GM21723 (cell line): ENCODE measurements around the gene MIB1.
A peak's percentile ranks its signal among the peaks of the same experiment; 100 is the strongest.

ENCODE experiments used
- ATAC-seq: cut with Tn5 transposase; IDR thresholded peaks from one replicate; pipeline ENCODE4 v1.9.1; 2021; ENCODE audit warnings: mild to moderate bottlenecking, moderate library complexity; ENCODE audit not compliant: unreplicated experiment

MIB1 gene

DNA sequence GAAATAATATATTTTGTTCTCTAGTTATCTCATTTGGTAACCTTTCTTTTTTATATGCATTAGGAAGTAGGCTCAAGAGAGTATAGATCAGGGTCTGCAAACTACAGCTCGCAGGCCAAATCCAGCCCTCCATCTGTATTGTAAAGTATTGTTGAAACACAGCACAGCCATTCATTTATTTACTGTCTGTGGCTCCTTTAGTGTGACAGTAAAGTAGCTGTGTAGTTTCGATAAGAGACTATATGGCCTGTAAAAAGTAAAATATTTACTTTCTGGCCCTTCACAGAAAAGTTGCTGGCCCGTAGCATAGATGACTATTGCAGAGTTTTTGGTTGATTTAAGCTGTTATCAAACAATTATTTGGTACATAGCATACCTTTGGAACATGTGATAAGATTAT lies 67.6 kb downstream of the MIB1 start:
- ATAC-seq: no peak

DNA sequence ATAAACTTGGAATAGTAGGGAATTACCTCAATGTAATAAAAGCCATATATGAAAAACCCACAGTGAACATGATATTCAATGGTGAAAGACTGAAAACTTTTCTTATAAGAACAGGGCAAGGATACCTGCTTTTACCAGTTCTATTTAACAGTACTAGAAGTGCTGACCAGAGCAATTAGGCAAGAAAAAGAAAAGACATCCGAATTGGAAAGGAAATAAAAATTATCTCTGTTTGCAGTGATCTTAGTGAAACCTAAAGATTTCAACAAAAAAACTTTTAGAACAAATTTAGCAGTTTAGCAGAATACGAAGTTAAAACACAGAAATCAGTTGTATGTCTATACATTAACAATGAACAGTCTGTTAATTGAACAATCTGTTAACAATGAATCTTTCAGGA lies 69.1 kb downstream of the MIB1 start:
- no peak for ATAC-seq

DNA sequence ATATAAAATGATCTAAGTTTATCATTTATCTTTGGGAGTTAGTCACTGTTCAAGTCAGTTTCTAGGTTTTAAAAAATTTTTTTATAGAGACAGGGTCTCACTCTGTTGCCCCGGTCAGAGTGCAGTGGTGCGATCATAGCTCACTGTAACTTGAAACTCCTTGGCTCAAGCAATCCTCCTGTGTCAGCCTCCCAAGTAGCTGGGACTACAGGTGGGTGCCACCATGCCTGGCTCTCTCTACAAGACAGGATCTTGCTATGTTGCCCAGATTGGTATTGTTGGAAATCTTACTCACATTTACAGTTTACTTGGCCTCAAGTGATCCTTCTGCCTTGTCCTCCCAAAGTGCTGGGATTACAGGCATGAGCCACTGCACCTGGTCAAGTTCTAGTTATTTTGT lies 74.5 kb downstream of the MIB1 start:
- no peak for ATAC-seq

DNA sequence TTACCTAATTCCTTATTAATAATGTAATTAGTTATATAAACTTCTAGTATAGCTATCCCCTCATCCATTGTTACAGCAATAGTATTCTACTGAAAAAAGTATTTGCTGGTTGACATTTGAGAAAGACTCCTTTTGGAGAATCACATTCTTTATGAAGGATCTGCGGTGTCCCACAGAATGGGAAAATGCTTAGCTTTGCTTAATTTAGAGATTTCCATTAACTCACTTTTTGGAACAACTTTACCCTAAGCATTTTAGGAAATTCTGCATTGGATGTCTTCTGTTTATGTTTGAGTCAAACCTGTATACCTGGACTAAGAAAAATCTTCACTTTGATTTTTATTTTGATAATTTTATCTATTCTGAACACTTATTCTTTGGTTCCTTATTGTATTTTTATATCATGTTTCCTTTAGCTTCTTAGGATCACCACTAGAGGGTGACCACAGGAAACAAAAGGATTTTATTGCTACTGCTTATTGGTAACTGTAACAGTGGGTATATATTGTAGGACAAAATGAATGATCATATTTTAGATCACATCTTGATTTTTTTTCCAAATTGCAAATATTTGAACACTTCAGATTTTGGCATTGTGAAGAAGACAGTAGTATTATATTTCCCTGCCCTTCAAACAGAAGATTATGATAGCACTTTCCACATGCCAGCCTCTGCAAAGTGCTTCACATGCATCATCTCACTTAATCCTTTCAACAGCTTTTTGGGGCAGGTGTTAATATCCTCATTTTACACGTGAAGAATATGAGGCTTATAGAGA lies 79.6 kb downstream of the MIB1 start:
- no peak for ATAC-seq

DNA sequence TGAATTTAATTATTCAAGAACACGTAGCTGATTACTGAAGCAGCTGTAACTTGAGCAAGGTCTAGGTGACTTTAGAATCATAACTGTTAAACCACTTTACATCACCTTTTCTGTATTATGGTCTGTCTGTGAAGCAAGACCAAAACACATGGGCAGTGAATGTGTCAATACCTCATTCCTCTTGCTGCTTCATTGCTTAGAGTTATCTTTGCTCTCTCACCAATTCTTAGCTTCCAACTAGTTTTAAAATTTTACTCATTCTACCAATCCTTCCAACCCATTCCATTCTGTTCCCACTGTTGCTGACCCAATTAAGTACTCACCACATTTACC lies 80.2 kb downstream of the MIB1 start:
- ATAC-seq: no peak

DNA sequence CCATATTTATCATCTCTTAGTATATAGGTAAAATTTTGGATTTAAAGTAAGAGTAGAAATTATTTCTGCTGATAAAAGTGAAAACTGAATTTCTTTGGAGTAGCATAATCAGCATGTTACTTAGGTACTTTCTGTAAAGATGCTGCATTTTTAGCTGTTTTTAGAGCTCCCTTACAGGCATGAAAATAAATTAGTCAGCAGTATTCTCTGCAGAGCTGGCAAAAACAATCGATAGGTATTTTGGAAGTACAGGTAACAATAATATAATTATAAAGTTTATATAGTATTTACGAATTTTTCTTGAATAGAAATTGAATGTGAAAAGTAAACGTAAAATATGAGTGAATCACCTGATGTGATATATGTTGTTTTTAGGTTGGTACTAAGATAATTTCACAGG lies 83.3 kb downstream of the MIB1 start:
- ATAC-seq: no peak

DNA sequence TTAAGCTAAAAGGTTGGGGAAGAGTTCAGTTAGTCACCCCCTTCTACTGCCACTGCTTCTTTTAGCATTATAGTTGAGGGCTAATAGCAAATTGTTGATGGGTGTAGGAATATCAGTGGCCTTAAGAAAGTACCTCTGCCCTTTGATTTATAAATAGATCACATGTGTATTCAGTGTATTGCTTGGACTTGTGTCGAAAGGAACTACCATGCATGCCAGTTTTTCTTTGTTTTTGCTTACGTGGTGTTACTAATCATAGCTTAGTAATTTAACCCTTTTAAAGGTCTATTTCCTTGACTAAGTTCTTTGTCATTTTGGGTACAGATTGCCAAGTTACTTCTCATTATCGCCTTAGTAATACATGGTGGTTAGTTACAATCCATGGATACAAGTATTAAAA lies 85.6 kb downstream of the MIB1 start:
- ATAC-seq: no peak

DNA sequence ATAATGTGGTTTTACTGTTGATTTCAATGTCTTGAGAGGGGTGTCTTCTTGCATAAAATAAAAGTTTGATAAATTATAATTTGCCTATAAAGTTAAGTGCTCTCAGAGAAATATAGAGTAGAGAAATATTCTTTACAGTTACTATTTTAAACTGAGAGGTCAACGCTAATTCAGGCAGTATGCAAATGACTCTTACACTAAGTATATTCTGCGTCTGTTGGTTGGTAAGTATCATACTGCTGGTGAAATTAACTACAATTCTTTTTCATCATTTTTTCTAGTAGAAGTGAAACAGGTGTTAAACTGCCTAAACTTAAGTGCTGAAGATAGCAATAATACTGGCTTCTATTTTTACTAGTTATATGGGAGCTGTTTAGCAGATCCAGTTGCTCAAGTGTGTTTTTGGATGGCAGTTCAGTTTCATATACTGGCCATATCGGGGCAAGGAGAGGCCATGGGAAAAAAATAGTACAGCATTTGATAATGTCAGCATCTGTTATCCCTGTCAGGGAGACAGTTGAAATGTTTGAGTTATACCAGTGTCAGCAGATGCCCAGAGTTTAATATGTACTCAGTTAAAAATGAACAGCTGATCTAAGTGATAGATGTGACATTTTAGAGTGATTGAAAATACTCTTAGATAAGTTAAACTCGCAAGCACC lies 86.2 kb downstream of the MIB1 start:
- ATAC-seq: peak; percentile 70

DNA sequence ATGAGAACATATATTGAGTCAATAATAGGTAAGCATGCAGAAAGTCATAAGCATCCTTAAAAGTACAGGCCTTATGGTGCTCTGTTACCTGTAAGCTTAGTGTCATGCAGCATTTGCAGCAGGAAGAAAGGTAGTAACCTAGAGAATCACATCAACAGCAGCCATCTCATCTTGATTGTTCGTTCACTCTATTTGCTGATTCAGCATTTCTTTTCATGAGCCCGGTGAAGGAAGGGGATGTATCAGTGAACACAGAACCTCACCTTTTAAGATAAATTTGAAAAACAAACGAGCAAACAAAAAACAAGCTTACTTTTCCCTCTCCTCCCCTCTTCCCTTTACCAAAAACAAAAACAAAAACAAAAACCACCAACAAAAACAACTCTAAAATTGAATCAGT lies 89.9 kb downstream of the MIB1 start:
- ATAC-seq: no peak

DNA sequence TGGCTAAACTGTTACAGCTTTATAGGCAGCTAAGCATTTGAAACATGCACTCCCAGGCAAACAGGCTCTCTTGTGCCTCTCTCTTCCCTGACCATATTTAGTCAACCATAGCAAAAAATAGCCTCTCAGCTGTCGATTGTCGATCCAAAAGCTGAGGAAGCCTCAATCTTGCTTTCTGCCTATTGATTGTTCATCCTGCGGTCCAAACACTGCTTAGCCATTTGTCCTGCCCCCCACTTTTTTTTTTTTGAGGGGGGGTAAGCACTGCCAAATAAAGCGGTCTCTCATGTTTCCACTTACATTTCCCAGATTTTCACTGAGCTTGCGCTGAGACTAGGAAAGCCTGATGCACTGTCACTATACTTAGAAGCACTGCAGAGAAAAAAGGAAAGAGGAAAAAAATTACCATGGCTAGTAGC lies 90.8 kb downstream of the MIB1 start:
- no peak for ATAC-seq

DNA sequence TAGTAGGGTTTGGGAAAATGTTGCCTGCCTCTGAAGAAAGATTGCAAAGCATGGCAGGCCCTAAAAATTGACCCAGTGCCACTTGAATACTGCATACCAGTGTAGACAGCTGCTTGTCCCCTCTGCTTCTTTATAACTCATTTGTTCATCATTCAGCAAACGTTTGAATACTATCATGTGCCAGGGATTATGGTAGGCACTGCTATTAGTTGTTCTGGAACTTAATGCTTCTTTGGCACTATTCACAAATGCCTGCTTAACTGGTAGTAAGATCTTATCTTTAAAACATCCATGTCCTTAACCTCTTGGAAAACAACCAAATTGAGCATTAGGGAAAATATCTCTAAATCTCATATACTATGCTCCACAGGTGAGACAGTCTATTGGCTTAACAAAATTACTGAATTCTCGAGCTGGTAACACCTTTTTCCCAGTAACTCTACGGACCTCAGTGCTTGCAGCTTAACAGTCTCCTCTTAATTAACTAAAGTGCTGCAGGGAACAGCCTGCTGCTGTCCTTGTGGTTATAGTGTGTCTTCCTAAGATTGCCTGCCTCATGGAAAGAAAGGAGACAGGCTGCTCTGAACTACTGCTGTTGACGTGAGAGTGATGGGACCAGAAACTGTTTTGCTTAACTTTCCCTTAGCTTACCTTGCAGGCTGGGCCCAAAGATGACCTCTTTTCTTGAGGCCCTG lies 93.2 kb downstream of the MIB1 start:
- no peak for ATAC-seq

DNA sequence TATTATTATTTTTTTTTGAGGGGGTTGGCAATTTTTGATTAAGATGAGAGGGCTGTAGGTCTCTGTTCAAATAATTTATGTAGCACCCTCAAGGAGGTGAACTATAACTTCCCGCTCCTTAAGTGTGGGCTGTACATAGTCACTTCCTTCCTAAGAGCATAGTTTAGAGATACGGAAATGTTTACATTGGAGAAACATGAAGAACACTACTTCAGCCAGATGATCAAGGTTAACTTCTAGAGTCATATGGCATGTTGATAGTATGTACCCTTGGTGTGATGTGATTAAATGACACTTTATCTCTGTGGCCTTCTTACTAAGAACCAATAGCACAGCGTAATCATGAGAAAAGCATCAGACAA lies 93.7 kb downstream of the MIB1 start:
- ATAC-seq: no peak

DNA sequence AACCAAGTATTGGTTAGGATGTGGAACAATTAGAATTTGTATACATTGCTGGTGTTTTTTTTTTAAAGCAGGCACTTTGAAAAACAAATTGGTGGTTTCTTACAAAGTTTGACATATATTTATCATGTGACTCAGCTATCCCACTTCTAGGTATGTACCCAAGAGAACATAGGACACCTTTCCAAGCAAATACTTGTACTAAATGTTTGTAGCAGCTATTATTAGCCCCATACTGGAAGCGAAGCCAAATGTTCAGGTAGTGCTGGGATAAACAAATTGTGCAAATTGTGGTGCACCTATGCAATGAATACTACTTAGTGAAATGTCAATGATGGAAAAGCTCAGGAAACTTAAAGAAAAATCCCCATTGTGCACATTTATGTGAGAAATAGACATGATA lies 101.0 kb downstream of the MIB1 start:
- ATAC-seq: no peak

DNA sequence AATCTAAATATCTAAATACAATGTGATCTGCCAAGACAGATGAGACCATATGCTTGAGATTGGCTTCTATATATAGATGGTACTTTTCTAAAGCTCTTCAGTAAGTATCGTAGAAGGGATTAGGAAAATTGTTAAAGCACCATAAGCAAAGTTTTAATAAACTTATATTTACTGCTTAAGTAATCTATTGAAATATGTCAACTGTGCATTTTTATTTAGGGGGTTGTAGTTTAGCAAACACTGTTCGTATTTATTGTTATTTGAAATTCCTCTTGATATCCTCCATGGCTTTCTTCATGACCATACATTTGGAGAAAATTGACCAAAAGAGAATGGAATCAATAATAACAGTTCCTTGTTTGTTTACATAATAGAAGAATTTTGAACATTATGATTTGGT lies 102.7 kb downstream of the MIB1 start:
- no peak for ATAC-seq

DNA sequence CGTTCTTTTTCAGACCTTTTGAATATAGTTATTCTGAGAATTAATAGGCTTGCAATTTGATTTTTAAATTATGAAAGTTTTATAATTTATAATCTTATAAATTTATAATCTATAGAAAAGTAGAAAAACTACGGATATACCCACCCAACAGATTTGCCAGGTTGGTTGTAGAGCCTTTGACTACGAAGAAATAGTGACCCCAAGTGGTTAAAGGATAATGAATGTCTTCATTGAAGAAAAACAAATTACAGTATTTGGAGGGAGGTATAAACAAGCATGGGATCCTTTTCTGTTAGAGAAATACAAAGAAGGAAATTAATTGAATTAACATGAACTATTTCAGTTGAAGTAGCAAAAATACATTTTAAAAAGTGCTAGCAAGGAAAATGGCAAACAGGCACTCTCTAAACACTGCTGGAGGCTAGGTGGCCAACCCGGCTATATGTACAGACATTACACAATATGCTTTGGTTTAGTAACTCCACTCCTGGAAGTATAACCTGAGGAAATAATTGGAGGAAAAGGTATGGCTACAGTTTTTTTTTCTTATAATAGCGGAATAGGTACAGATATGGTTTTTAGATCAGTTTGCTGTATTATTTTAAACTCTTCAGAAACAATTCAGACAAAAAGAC lies 110.9 kb downstream of the MIB1 start:
- no peak for ATAC-seq

DNA sequence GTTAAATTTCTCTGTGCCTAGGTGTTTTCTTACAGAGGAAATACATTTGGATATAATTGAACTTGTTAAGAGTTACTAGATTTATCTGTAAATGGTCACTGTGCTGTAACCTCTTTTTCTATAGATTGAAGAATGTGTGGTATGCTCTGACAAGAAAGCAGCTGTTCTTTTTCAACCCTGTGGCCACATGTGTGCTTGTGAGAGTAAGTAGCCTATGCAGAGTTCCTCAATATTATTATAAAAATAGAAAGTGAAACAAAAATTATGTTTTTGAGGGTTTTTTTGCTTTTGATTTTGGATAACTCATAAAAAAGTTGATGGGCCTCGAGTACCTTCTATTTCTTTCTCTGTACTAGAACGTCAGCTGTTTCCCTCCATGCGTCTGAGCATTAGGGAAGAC lies 112.4 kb downstream of the MIB1 start:
- ATAC-seq: peak; percentile 88

DNA sequence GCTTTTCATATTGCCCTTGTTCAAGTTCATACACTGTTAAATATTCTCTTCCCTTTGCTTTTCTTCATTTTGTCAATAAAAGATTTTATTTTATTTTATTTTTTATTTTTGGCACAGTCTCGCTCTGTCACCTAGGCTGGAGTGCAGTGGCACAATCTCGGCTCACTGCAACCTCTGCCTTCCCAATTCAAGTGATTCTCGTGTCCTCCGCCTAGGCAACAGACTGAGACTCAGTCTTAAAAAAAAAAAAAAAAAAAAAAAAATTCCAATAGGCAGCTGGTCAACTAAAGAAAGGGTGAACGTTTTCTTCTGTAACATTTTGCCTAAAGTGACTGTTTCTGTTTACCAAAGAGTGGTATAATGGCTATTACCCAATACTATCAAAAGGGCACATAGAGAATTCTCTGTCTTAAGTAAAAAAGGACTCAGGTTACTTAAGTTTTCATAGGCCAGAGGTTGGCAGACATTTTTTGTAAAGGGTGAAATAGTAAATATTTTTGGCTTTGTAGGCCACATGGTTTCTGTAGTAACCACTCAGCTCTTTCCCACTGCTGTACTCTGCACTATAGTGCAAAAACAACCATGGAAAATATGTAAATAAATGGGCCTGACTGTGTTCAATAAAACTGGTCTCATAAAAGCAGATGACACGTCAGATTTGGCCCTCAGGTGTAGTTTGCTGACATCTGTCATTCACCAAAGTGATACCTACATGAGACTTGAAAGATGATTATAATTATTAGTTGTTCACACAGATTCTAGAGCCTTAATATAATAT lies 113.4 kb downstream of the MIB1 start:
- ATAC-seq: no peak

DNA sequence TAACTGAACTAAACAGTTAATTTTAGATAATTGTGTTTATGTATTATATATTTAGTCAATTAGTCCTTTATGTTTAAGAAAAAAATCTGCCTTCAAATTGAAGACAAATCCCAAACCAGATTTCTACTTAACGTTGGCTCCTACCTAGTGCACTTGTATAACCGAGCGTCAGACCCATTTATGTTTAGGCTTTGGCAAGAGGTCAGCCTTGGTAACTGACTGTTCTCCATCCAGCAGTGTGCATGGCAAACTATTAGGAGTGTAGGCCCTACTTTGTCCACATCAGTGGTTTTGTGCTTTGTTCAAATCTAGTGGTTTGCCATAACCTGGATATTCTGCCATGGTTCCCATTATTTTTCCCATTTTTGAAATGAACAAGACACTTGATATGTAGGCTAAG lies 114.8 kb downstream of the MIB1 start:
- ATAC-seq: no peak

DNA sequence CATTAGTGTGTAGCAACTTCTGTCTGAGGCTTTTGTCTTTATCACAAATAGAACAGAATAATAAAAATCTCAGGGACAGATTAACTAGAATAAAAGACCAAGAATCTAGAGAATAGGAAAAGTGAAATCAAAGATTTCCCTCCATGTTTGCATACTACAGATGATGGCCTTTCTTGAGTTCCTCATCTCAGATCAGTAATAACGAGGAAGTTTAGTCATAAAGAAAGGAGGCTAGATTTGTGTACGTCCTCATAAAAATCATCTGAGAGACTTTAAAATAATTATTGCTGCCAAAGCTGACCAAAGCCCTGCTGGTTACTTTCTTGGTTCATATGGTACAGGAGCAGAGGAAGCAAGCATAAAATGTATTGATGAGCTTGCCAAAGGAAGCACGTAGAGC lies 117.3 kb downstream of the MIB1 start:
- peak; percentile 51 for ATAC-seq

DNA sequence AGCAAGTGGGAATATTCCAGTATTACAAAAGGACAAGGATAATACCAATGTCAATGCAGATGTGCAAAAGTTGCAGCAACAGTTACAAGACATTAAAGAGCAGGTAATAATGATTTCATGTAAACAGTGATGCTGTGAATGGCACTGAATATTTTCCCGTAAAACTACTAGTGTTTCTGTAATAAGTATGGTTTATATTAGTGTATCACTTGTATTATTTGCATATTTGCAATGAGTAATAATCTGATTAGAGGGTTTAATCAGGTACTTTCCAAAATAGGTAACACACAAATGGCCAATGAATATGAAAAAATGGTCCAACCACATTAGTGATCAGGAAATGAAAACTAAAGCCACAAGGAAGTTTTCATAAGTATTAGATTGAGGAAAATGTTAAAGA lies 118.0 kb downstream of the MIB1 start:
- ATAC-seq: no peak

DNA sequence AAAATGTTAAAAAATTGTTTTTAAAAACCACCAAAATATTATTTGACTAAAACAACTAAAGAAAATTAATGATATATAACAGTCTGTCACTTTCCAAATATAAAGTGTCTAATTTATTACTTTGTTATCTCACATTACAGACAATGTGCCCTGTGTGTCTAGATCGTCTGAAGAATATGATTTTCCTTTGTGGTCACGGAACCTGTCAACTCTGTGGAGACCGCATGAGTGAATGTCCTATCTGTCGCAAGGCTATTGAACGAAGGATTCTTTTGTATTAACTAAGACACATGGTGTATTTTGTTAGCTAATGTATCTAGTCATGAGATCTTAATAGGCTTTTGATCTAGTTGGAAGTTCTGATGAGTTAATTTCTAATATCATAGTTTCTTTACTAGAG lies 123.8 kb downstream of the MIB1 start:
- ATAC-seq: no peak
